Neuronal stem cell (in vitro differentiated cells): ENCODE measurements around the gene C2CD4C.
"Not testable (repeated sequence)": the region's sequence is repeated elsewhere in the genome, so short reads cannot be mapped to it uniquely, and the experiment has no call there.

Experiments
- DNase-seq: peaks from one replicate; pipeline ENCODE4 v3.0.0-alpha.2; 2013; ENCODE audit warnings: low spot score
- H2AFZ ChIP-seq: one replicate; pipeline ENCODE4 v1.6.1; 2013; ENCODE audit warnings: mild to moderate bottlenecking, low read length, inconsistent platforms
- H2AK5ac ChIP-seq: 2 replicates; pipeline ENCODE4 v1.6.1; 2013; ENCODE audit warnings: low read depth, mild to moderate bottlenecking, inconsistent platforms, low read length, moderate library complexity, mixed read lengths
- H2BK120ac ChIP-seq: 2 replicates; pipeline ENCODE4 v1.6.1; 2013; ENCODE audit warnings: low read depth, mild to moderate bottlenecking, inconsistent platforms, low read length, moderate library complexity, mixed read lengths
- H2BK12ac ChIP-seq: one replicate; pipeline ENCODE4 v1.6.1; 2013; ENCODE audit warnings: low read length, inconsistent platforms
- H2BK15ac ChIP-seq: 2 replicates; pipeline ENCODE4 v1.6.1; 2013; ENCODE audit warnings: mild to moderate bottlenecking, low read length, inconsistent platforms, mixed read lengths
- H2BK5ac ChIP-seq: one replicate; pipeline ENCODE4 v1.6.1; 2013; ENCODE audit warnings: inconsistent platforms, mild to moderate bottlenecking, low read length, moderate library complexity
- H3K14ac ChIP-seq: one replicate; pipeline ENCODE4 v1.6.1; 2013; ENCODE audit warnings: low read length, inconsistent platforms
- H3K18ac ChIP-seq: 2 replicates; pipeline ENCODE4 v1.6.1; 2013; ENCODE audit warnings: low read length, inconsistent platforms
- H3K23ac ChIP-seq: 2 replicates; pipeline ENCODE4 v1.6.1; 2013; ENCODE audit warnings: low read depth, mild to moderate bottlenecking, mixed read lengths, low read length, inconsistent platforms; ENCODE audit not compliant: poor library complexity
- H3K27ac ChIP-seq: replicated peaks from 3 replicates; pipeline ENCODE4 v1.5.1; 2013; ENCODE audit warnings: low read length, inconsistent platforms
- H3K27me3 ChIP-seq, 3 experiments: 2 replicates each; pipeline ENCODE4 v1.6.1; 2013; ENCODE audit warnings: low read length in 3 of 3, mild to moderate bottlenecking in 2 of 3, inconsistent platforms in 1 of 3, low read depth in 1 of 3, mixed read lengths in 1 of 3, moderate library complexity in 1 of 3; ENCODE audit not compliant: control insufficient read depth in 3 of 3, insufficient read depth in 3 of 3
- H3K36me3 ChIP-seq, 2 donors: replicated peaks in 1 of 2; 2 replicates each; pipeline ENCODE4 v1.6.1; 2013; ENCODE audit warnings: low read length in 2 of 2; ENCODE audit not compliant: control insufficient read depth in 2 of 2, insufficient read depth in 2 of 2
- H3K4ac ChIP-seq: 2 replicates; pipeline ENCODE4 v1.6.1; 2013; ENCODE audit warnings: inconsistent platforms, mild to moderate bottlenecking, low read length, moderate library complexity
- H3K4me1 ChIP-seq, 2 donors: 1 replicate in 1 of 2; 2 replicates in 1 of 2; pipeline ENCODE4 v1.6.1; 2013; ENCODE audit warnings: low read length in 2 of 2, low read depth in 1 of 2; ENCODE audit not compliant: control insufficient read depth in 2 of 2, insufficient read depth in 1 of 2
- H3K4me2 ChIP-seq: one replicate; pipeline ENCODE4 v1.6.1; 2013; ENCODE audit warnings: mild to moderate bottlenecking, low read length, inconsistent platforms; ENCODE audit not compliant: insufficient read depth, poor library complexity, severe bottlenecking
- H3K4me3 ChIP-seq, 2 donors: 2 replicates each; pipeline ENCODE4 v1.5.1; 2013; ENCODE audit warnings: low read length in 2 of 2, mild to moderate bottlenecking in 2 of 2, inconsistent platforms in 1 of 2, moderate library complexity in 1 of 2
- H3K79me1 ChIP-seq: one replicate; pipeline ENCODE4 v1.6.1; 2013; ENCODE audit warnings: low read depth, mild to moderate bottlenecking, inconsistent platforms, low read length, moderate library complexity
- H3K9ac ChIP-seq: one replicate; pipeline ENCODE4 v1.6.1; 2013; ENCODE audit warnings: mild to moderate bottlenecking, low read depth, low read length, inconsistent platforms; ENCODE audit not compliant: poor library complexity
- H3K9me3 ChIP-seq, 2 donors: replicated peaks in 1 of 2; 2 replicates each; pipeline versions ENCODE3 to v1.6.1; 2013; ENCODE audit warnings: low read length in 2 of 2, mild to moderate bottlenecking in 2 of 2, inconsistent platforms in 1 of 2, low read depth in 1 of 2, mixed read lengths in 1 of 2, moderate library complexity in 1 of 2; ENCODE audit not compliant: control insufficient read depth in 2 of 2, insufficient read depth in 1 of 2
- H4K8ac ChIP-seq: one replicate; pipeline ENCODE4 v1.6.1; 2013; ENCODE audit warnings: low read depth, mild to moderate bottlenecking, inconsistent platforms, low read length, moderate library complexity
- H4K91ac ChIP-seq: one replicate; pipeline ENCODE4 v1.6.1; 2013; ENCODE audit warnings: low read length, low read depth, mild to moderate bottlenecking, inconsistent platforms; ENCODE audit not compliant: poor library complexity
- WGBS, 2 donors: extraction: QIAGEN DNeasy Blood & Tissue Kit; methylation state at CpG; one replicate each; pipeline ENCODE4 v1.1.7; 2013; ENCODE audit warnings: missing lambda C conversion rate in 2 of 2, mixed read lengths in 1 of 2; ENCODE audit not compliant: insufficient read length in 2 of 2, insufficient replicate concordance in 1 of 2; ENCODE audit errors: extremely low coverage in 2 of 2; 5-methylcytosine and 5-hydroxymethylcytosine counted together

Gene C2CD4C

DNA sequence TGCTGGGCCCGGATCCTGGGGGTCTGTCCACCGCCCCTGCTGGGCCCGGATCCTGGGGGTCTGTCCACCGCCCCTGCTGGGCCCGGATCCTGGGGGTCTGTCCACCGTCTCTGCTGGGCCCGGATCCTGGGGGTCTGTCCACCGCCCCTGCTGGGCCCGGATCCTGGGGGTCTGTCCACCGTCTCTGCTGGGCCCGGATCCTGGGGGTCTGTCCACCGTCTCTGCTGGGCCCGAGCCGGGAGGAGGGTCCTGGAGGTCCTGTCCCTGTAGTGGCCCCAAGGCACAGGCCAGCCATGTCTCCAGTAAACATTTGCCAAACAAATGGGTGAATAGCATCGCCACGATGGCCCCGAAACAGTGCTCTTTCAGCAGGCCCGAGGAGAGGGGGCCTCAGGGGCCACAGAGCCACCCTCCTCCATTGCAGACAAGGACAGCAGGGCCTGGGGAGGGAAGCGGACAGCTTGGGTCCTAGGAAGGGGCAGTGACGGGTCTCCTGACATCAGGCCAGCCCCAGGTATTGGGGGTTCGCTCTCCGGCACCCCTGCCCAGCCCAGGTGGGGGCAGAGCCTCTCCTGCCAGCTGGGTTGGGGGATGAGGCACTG is 2.3 kb upstream of the C2CD4C start:
- Histone ChIP-seq H2BK15ac (peak overlapping the region; percentile 82), H3K18ac (peak overlapping the region; percentile 86), H2BK120ac (peak overlapping the region; percentile 52), H4K91ac (peak overlapping the region; percentile 38), H3K4me1 (peaks cover 14 to 17% of the 10 kb centered on the region in 2 donors), H2BK12ac (peak overlapping the region; percentile 91), H3K9ac (peak overlapping the region; percentile 2), H2AK5ac (peak overlapping the region; percentile 93)
- H2BK5ac ChIP-seq, H4K8ac ChIP-seq, H3K14ac ChIP-seq, H3K23ac ChIP-seq, H3K27ac ChIP-seq, H2AFZ ChIP-seq, DNase-seq, H3K4me3 ChIP-seq, H3K27me3 ChIP-seq, H3K4ac ChIP-seq, H3K9me3 ChIP-seq, H3K79me1 ChIP-seq, H3K4me2 ChIP-seq, H3K36me3 ChIP-seq: not testable (repeated sequence)
- WGBS, 2 donors: no CpG with 5 or more reads among the region's 22 CpGs

DNA sequence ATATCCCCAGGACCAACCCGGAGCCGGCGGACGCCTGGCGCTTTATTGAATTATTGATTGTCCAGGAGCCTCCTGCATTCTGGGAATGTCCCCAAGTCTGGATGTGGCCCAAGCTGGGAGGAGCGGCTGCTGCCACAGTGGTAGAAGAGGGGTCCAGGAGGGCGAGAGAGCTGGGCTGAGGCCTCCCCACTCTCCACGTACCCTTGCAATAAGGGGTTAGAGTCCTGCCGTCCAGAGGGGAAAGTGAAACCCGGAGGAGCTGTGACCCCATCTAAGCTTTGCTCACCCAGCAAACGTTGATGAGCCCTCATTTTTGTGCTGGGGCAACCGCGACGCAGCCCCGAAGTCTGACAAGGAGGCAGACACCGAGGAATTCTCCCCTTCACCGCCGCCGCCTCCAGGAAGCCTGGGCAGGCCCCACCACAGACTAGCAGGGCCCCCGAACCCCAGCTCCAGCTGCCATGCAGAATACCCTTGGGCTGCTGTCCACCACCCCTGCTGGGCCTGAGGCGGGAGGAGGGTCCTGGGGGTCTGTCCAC is 1.4 kb upstream of the C2CD4C start:
- H3K79me1 ChIP-seq: peaks cover 3% of the 10 kb centered on the region
- H2AK5ac ChIP-seq: peak overlapping the region; percentile 66
- H3K9ac ChIP-seq: no peak overlapping the region
- H3K9me3 ChIP-seq: peaks cover 4 to 5% of the 10 kb centered on the region in 2 donors
- no peak overlapping the region for H3K27ac ChIP-seq
- no CpG with 5 or more reads among the region's 21 CpGs for WGBS, 2 donors
- H3K4me1 ChIP-seq: peaks cover 16 to 17% of the 10 kb centered on the region in 2 donors
- H3K4me2 ChIP-seq: no peak overlapping the region
- H3K4me3 ChIP-seq: no peak overlapping the region
- H3K18ac ChIP-seq: peak overlapping the region; percentile 66
- H4K8ac ChIP-seq: no peak overlapping the region
- H4K91ac ChIP-seq: no peak overlapping the region
- H2BK15ac ChIP-seq: peak overlapping the region; percentile 95
- H3K4ac ChIP-seq: no peak overlapping the region
- peak overlapping the region; percentile 85 for H2BK5ac ChIP-seq
- DNase-seq: no peak
- peak overlapping the region; percentile 46 for H2BK12ac ChIP-seq
- no peak overlapping the region for H3K14ac ChIP-seq
- peak overlapping the region; percentile 50 for H2BK120ac ChIP-seq
- H2AFZ ChIP-seq: no peak overlapping the region
- no peak overlapping the region for H3K23ac ChIP-seq
- peaks cover 0 to 1% of the 10 kb centered on the region in 2 donors for H3K36me3 ChIP-seq
- peaks cover 0 to 10% (median 5%) of the 10 kb centered on the region in 3 experiments for H3K27me3 ChIP-seq

DNA sequence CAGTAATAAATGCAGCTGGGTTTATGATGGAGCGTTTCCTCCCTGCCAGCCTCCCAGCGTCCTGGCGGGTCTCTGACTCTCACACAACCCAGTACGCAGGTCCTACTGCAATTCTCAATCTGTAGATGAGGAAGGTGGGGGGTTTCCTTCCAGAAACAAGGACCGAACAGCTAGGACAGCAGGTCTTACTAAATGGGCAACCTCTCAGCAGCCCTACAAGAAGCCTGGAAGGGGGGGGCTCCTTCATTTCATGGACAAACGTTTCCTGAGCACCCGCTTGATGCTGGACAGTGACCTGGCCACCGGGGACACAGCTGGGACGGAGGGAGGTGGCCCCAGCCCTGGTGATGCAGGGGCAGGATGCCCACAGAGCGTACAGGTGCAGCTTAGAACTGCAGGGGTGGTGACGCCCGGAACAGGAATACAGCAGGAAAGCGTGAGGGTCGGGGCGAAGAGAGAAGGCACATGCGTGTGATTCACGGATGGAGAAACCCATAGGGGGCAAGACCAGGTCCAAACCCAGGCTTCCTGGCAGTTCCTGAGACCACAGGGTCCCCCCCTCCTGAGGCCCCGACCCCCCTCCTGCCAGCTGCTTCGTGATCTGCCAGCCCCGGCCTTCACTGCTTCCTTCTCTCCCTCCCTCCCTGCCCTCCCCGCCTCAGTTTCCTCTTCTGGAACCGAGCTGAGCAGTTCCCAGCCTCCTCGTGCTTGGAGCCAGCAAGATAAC is 732 bp upstream of the C2CD4C start:
- Histone ChIP-seq H2BK12ac (peak overlapping the region; percentile 35), H3K4me3 (peak overlapping the region; percentile 55 to 75), H3K27me3 (peaks cover 0 to 10% (median 5%) of the 10 kb centered on the region in 3 experiments), H3K36me3 (no peaks in the 10 kb centered on the region), H3K9me3 (peaks cover 4 to 5% of the 10 kb centered on the region in 2 donors), H2BK15ac (peak overlapping the region; percentile 95), H3K27ac (peak overlapping the region; percentile 9), H4K8ac (no peak overlapping the region), H3K23ac (peak overlapping the region; percentile 25), H3K4me1 (peaks cover 16 to 17% of the 10 kb centered on the region in 2 donors), H2AFZ (peak overlapping the region; percentile 95), H3K14ac (no peak overlapping the region), H3K18ac (peak overlapping the region; percentile 97), H4K91ac (no peak overlapping the region), H2BK120ac (peak overlapping the region; percentile 50), H2BK5ac (peak overlapping the region; percentile 85), H3K9ac (peak overlapping the region; percentile 30), H3K4ac (no peak overlapping the region), H2AK5ac (peak overlapping the region; percentile 66), H3K4me2 (peak overlapping the region; percentile 93), H3K79me1 (peaks cover 3% of the 10 kb centered on the region)
- no peak for DNase-seq
- no CpG with 5 or more reads among the region's 23 CpGs for WGBS, 2 donors

DNA sequence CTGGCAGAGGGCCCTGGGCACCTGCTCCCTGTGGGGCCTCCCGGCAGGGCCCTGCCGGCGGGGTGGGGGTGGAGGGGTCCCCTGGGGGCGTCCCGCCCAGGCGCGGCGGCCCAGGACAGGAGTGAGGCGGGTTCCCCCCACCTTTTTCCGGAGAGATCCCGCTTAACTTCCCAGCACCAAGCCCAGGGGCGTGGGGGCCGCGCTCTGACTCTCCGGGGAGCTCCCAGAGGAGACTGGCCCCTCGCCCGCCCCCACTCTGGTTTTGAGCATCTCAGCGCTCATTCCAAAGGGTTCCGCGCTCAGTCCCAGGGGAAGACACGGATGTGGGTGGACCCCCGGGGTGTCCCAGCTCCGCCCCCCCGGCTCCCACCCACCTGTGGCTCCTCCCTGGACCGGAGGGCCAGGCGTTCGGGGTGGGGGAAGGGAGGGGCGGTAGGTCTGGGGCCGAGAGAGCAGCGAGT is 476 bp downstream of the C2CD4C start:
- Histone ChIP-seq H2AK5ac (peak overlapping the region; percentile 99), H3K9ac (peak overlapping the region; percentile 70), H3K18ac (peak overlapping the region; percentile 99), H2BK12ac (no peak overlapping the region), H3K9me3 (peaks cover 4 to 5% of the 10 kb centered on the region in 2 donors), H3K4me1 (peaks cover 16 to 17% of the 10 kb centered on the region in 2 donors), H2AFZ (peak overlapping the region; percentile 95), H3K27ac (no peak overlapping the region), H3K4me2 (peak overlapping the region; percentile 93), H3K4ac (no peak overlapping the region), H3K27me3 (peaks cover 0 to 10% (median 5%) of the 10 kb centered on the region in 3 experiments), H4K91ac (no peak overlapping the region), H3K79me1 (peaks cover 3% of the 10 kb centered on the region), H3K23ac (peak overlapping the region; percentile 31), H4K8ac (no peak overlapping the region), H3K14ac (peak overlapping the region; percentile 84), H3K36me3 (no peaks in the 10 kb centered on the region), H2BK15ac (peak overlapping the region; percentile 96), H2BK5ac (peak overlapping the region; percentile 82), H3K4me3 (peak overlapping the region; percentile 55 to 89), H2BK120ac (peak overlapping the region; percentile 95)
- WGBS, 2 donors: no CpG with 5 or more reads among the region's 30 CpGs
- DNase-seq: no peak
